Measurements from ENCODE around the gene MCTP2.

DNA sequence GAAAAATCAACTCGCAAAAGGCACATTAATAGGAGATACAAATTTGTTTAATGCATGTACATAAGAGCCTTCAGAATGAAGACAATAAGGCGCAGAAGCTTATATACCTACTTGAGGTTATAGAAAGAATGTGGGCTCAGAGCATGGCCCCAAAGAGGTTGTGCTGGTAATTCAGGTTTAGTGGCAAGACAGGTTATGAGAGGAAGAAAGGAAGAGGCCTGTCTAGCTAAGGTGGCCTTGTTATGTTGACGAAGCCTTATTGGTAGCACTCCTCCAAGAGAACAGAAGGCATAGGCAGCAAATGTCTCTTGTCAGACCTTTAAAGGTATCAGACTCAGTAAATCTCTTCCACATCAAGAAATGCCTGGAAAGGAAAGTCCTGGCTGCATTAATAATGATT, 290.8 kb downstream of the MCTP2 start:
- TF ChIP-seq, protein P1, sequence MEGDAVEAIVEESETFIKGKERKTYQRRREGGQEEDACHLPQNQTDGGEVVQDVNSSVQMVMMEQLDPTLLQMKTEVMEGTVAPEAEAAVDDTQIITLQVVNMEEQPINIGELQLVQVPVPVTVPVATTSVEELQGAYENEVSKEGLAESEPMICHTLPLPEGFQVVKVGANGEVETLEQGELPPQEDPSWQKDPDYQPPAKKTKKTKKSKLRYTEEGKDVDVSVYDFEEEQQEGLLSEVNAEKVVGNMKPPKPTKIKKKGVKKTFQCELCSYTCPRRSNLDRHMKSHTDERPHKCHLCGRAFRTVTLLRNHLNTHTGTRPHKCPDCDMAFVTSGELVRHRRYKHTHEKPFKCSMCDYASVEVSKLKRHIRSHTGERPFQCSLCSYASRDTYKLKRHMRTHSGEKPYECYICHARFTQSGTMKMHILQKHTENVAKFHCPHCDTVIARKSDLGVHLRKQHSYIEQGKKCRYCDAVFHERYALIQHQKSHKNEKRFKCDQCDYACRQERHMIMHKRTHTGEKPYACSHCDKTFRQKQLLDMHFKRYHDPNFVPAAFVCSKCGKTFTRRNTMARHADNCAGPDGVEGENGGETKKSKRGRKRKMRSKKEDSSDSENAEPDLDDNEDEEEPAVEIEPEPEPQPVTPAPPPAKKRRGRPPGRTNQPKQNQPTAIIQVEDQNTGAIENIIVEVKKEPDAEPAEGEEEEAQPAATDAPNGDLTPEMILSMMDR (IDR thresholded peaks at IDR 0.05 in 8 of 11, conservative IDR thresholded peaks at IDR 0.05 in 3 of 11) = no peak
- TF ChIP-seq POLR2A (IDR thresholded peaks at IDR 0.05) = no peak

All from spleen (tissue), 7 donors.